Esophagus squamous epithelium (tissue), 5 donors: Measurements from ENCODE around the gene PIGP. TPM values are rescaled to one million over a fixed set of nuclear protein-coding genes. Genes with fewer than 3 reads are reported as not detected.
A peak's percentile ranks its signal among the peaks of the same experiment; 100 is the strongest.

ENCODE experiments used
- DNase-seq: peaks from one replicate; lab custom pipeline; 2025; lab: John Stamatoyannopoulos, UW
- H3K27ac ChIP-seq, 4 donors: fragments of 200-600 bp; sonication (generic); one replicate each; pipeline ENCODE4 v1.5.1; 2016 to 2019; ENCODE audit warnings: mild to moderate bottlenecking in 1 of 4
- H3K27me3 ChIP-seq, 4 donors: fragments of 200-600 bp; sonication (generic); 1 replicate in 3 of 4; 2 replicates in 1 of 4; pipeline versions ENCODE4 v1.5.1 to v1.6.0; 2017 to 2021; ENCODE audit warnings: antibody characterized with exemption in 1 of 4
- H3K36me3 ChIP-seq, 3 donors: fragments of 200-600 bp; sonication (generic); one replicate each; pipeline ENCODE4 v1.5.1; 2016 to 2019
- H3K4me1 ChIP-seq, 3 donors: fragments of 200-600 bp; sonication (generic); one replicate each; pipeline ENCODE4 v1.5.1; 2017 to 2019
- H3K4me3 ChIP-seq, 4 donors: fragments of 200-600 bp; sonication (generic); 1 replicate in 3 of 4; 2 replicates in 1 of 4; pipeline ENCODE4 v1.5.1; 2016 to 2019; ENCODE audit warnings: mild to moderate bottlenecking in 2 of 4, moderate library complexity in 1 of 4
- H3K9me3 ChIP-seq, 3 donors: fragments of 200-600 bp; sonication (generic); one replicate each; pipeline ENCODE4 v1.5.1; 2016 to 2019
- CTCF ChIP-seq, 6 experiments: fragments of 450-650 bp in 4 of 6; fragments of 200-600 bp in 2 of 6; sonication (generic) in 2 of 6; IDR thresholded peaks; one replicate each; pipeline ENCODE4 v1.5.1; 2016 to 2019; ENCODE audit warnings: antibody characterized with exemption in 6 of 6, mild to moderate bottlenecking in 4 of 6, moderate library complexity in 4 of 6
- POLR2A ChIP-seq, 4 donors: fragments of 450-650 bp; IDR thresholded peaks; one replicate each; pipeline ENCODE4 v1.6.1; 2017; ENCODE audit warnings: antibody characterized with exemption in 4 of 4, mild to moderate bottlenecking in 4 of 4, moderate library complexity in 3 of 4
- WGBS, 2 donors: methylation state at CpG; one replicate each; pipeline ENCODE4 v1.1.5; 2018; 5-methylcytosine and 5-hydroxymethylcytosine counted together
- intact Hi-C: fragments of 100-400 bp; cut with DNase I; formaldehyde crosslinking; loops from one replicate; pipeline ENCODE4 v1.15.0; 2022
- total RNA-seq, 4 donors: library from RNA; depleted of rRNA; stranded (reverse); fragments of >200 nt; gene quantifications; one replicate each; pipeline ENCODE4 v1.1.0, GENCODE V29; 2016
- donor health status: DM: yes; HTN: yes; CAD: no.

Gene PIGP
- total RNA-seq, 4 donors from 2014 or later: 9.0 to 15.4 (median 11.4) TPM

GRCh38 chr21:37075214-37075770 is 2.4 kb upstream of the PIGP start:
- no peak for DNase-seq
- no peak for TF ChIP-seq CTCF (IDR thresholded peaks at IDR 0.05)
- TF ChIP-seq POLR2A (IDR thresholded peaks at IDR 0.05): no peak
- Histone ChIP-seq H3K9me3 (no peaks in the 10 kb centered on the region), H3K36me3 (no peaks in the 10 kb centered on the region), H3K4me1 (peaks cover 9 to 38% (median 11%) of the 10 kb centered on the region in 3 donors), H3K27ac (no peak overlapping the region), H3K27me3 (no peaks in the 10 kb centered on the region), H3K4me3 (no peak overlapping the region)
- 90 to 96% methylated on average over 4 of the region's 4 CpGs for WGBS, 2 donors
- intact Hi-C loops: no loop called here

- peaks cover 9 to 45% (median 11%) of the 10 kb centered on the region in 3 donors for H3K4me1 ChIP-seq
- no peaks in the 10 kb centered on the region for H3K27me3 ChIP-seq
- H3K36me3 ChIP-seq: no peaks in the 10 kb centered on the region
- H3K9me3 ChIP-seq: no peaks in the 10 kb centered on the region
- intact Hi-C loops: no loop called here
- no peak for DNase-seq
- 29 to 39% methylated on average over 9 of the region's 9 CpGs for WGBS, 2 donors
- H3K27ac ChIP-seq: peak overlapping the region in 2 of 4 donors; percentile 99 to 100
- TF ChIP-seq CTCF (IDR thresholded peaks at IDR 0.05) (no peak), POLR2A (IDR thresholded peaks at IDR 0.05) (no peak)
- H3K4me3 ChIP-seq: peak overlapping the region; percentile 56 to 87 (median 82)
These were observed 1.7 kb upstream of the PIGP start for GRCh38 chr21:37074546-37074945.

- intact Hi-C loops: no loop called here
- no peaks in the 10 kb centered on the region for H3K27me3 ChIP-seq
- H3K9me3 ChIP-seq: no peaks in the 10 kb centered on the region
- peaks cover 0 to 4% (median 0%) of the 10 kb centered on the region in 3 donors for H3K36me3 ChIP-seq
- no peak for DNase-seq
- TF ChIP-seq POLR2A (IDR thresholded peaks at IDR 0.05): no peak
- TF ChIP-seq CTCF (IDR thresholded peaks at IDR 0.05): no peak
- H3K4me3 ChIP-seq: peak overlapping the region; percentile 56 to 87 (median 82)
- H3K27ac ChIP-seq: peak overlapping the region; percentile 97 to 100 (median 99)
- peaks cover 9 to 45% (median 11%) of the 10 kb centered on the region in 3 donors for H3K4me1 ChIP-seq
- 3 to 4% methylated on average over 7 to 9 of the region's 13 CpGs for WGBS, 2 donors
These were observed 1.3 kb upstream of the PIGP start for GRCh38 chr21:37074197-37074510.

- Histone ChIP-seq H3K4me3 (peak overlapping the region; percentile 56 to 87 (median 82)), H3K27me3 (no peaks in the 10 kb centered on the region), H3K4me1 (peaks cover 9 to 45% (median 11%) of the 10 kb centered on the region in 3 donors), H3K27ac (peak overlapping the region; percentile 97 to 100 (median 99)), H3K9me3 (no peaks in the 10 kb centered on the region), H3K36me3 (peaks cover 0 to 9% (median 4%) of the 10 kb centered on the region in 3 donors)
- TF ChIP-seq POLR2A (IDR thresholded peaks at IDR 0.05) (no peak), CTCF (IDR thresholded peaks at IDR 0.05) (peak in 1 of 6 experiments; percentile 8)
- no peak for DNase-seq
- 0% methylated on average over 7 to 26 of the region's 70 CpGs for WGBS, 2 donors
- intact Hi-C loops: no loop called here
These were observed 736 bp upstream of the PIGP start for GRCh38 chr21:37073417-37074196.
